Osteocyte (in vitro differentiated cells): ENCODE results near the gene TEAD3. TPM values are rescaled to one million over a fixed set of nuclear protein-coding genes. Genes with fewer than 3 reads are reported as not detected.

Experiments used
- DNase-seq: peaks from one replicate; pipeline ENCODE4 v3.0.0; 2021; ENCODE audit warnings: mixed read lengths; ENCODE audit not compliant: unreplicated experiment; ENCODE audit errors: extremely low spot score
- H3K27ac Mint-ChIP-seq: one replicate; pipeline ENCODE4 v1.8.0; 2021; ENCODE audit warnings: mild to moderate bottlenecking, mixed read lengths; ENCODE audit not compliant: unreplicated experiment
- H3K27me3 Mint-ChIP-seq: one replicate; pipeline ENCODE4 v1.8.0; 2021; ENCODE audit warnings: mixed read lengths; ENCODE audit not compliant: unreplicated experiment
- H3K36me3 Mint-ChIP-seq: one replicate; pipeline ENCODE4 v1.8.0; 2021; ENCODE audit warnings: mixed read lengths; ENCODE audit not compliant: unreplicated experiment
- H3K4me1 Mint-ChIP-seq: one replicate; pipeline ENCODE4 v1.8.0; 2021; ENCODE audit warnings: mixed read lengths; ENCODE audit not compliant: unreplicated experiment
- H3K4me3 Mint-ChIP-seq: one replicate; pipeline ENCODE4 v1.8.0; 2021; ENCODE audit warnings: mild to moderate bottlenecking, moderate library complexity, mixed read lengths; ENCODE audit not compliant: unreplicated experiment
- H3K9me3 Mint-ChIP-seq: one replicate; pipeline ENCODE4 v1.8.0; 2021; ENCODE audit warnings: mixed read lengths; ENCODE audit not compliant: unreplicated experiment
- total RNA-seq: library from RNA; stranded (reverse); gene quantifications from 2 replicates; pipeline ENCODE4 v1.2.1, GENCODE V29; 2021
- TF ChIP-seq, protein P1 (sequence below): fragments of 200-600 bp; sonication (generic); IDR thresholded peaks from 2 replicates; pipeline ENCODE4 v1.5.0; 2021; ENCODE audit warnings: antibody characterized with exemption, mild to moderate bottlenecking, moderate library complexity

The TEAD3 gene
- total RNA-seq, 1 donor from 2014 or later = 44.8 TPM

DNA sequence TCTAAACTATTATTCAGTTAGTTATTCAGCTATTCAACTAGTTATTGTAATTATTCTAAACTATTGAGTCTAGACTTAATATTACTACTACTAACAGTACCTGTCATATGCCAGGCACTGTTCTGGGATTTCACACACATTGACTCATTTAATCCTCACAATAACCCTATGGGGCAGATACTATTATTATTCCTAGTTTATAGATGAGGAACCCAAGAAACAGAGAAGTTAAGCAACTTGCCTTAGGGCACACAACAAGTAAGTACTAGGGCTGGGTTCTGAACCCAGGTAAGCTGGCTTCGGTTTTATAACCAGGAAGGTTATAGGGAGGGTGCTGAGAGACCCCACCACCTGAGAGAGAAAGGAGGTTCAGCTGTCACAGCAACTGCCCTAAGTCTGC is 7.8 kb downstream of the TEAD3 start:
- H3K4me3 Mint-ChIP-seq = no peak overlapping the region
- peaks cover 3% of the 10 kb centered on the region for H3K36me3 Mint-ChIP-seq
- TF ChIP-seq, protein P1, sequence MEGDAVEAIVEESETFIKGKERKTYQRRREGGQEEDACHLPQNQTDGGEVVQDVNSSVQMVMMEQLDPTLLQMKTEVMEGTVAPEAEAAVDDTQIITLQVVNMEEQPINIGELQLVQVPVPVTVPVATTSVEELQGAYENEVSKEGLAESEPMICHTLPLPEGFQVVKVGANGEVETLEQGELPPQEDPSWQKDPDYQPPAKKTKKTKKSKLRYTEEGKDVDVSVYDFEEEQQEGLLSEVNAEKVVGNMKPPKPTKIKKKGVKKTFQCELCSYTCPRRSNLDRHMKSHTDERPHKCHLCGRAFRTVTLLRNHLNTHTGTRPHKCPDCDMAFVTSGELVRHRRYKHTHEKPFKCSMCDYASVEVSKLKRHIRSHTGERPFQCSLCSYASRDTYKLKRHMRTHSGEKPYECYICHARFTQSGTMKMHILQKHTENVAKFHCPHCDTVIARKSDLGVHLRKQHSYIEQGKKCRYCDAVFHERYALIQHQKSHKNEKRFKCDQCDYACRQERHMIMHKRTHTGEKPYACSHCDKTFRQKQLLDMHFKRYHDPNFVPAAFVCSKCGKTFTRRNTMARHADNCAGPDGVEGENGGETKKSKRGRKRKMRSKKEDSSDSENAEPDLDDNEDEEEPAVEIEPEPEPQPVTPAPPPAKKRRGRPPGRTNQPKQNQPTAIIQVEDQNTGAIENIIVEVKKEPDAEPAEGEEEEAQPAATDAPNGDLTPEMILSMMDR = no peak
- no peaks in the 10 kb centered on the region for H3K27me3 Mint-ChIP-seq
- peaks cover 74% of the 10 kb centered on the region for H3K4me1 Mint-ChIP-seq
- no peak for DNase-seq
- no peaks in the 10 kb centered on the region for H3K9me3 Mint-ChIP-seq
- H3K27ac Mint-ChIP-seq = peak overlapping the region; percentile 60

DNA sequence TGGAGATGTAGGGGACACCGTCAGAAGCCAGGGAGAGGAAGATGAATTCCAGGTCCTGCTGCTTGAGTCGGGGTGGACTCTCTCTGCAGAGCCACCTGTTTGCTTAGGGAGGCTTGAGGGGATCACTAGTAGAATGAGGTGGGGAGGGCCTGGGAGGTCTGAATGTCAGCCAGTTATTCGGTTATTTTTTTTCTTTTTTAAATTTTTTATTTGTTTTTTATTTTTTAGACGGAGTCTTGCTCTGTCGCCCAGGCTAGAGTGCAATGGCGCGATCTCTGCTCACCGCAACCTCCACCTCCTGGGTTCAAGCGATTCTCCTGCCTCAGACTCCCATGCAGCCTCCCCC is 8.4 kb downstream of the TEAD3 start:
- H3K4me3 Mint-ChIP-seq = no peak overlapping the region
- peaks cover 68% of the 10 kb centered on the region for H3K4me1 Mint-ChIP-seq
- peaks cover 3% of the 10 kb centered on the region for H3K36me3 Mint-ChIP-seq
- peak overlapping the region; percentile 81 for H3K27ac Mint-ChIP-seq
- TF ChIP-seq, protein P1 = no peak
- no peaks in the 10 kb centered on the region for H3K9me3 Mint-ChIP-seq
- no peak for DNase-seq
- H3K27me3 Mint-ChIP-seq = no peaks in the 10 kb centered on the region

DNA sequence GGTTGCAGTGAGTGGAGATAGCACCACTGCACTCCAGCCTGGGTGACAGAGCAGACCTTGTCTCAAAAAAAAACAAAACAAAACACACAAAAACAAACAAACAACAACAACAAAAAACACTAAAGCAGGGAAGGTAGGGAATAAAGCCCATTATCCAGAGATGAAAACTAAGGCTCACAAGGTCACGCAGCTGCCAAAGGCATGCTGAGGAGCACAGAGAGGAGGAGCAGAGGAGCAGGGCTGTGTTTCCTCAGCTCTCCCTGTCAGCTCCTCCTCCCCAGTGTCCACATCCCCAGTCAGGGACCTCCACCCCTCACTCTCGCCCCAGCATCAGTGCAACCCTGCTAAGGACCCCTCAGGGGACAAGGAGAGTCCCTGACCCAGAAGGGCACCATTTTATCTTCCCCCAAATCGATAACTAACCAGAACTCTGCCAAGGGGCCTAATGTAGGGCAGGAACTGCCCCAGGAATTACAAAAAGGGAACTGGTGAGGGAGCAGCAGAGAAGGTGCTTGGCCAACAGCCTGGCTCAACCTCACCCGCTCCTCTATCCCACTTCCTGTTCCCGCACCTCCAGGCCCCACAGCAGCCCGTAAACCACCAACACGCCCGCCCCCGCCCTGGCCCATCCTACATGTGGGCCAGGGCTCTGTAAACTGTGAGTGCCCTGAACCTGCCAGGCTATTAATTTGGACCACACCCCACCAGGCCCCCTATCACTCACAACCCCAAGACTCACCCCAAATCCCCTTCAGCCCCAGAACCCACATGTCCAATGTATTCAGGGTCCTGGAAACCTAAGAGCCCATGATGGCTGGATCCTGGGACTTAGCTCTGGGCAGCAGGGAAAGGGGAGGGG is 9.0 kb downstream of the TEAD3 start:
- no peak overlapping the region for H3K4me3 Mint-ChIP-seq
- H3K9me3 Mint-ChIP-seq = no peaks in the 10 kb centered on the region
- peaks cover 62% of the 10 kb centered on the region for H3K4me1 Mint-ChIP-seq
- peaks cover 4% of the 10 kb centered on the region for H3K36me3 Mint-ChIP-seq
- H3K27me3 Mint-ChIP-seq = no peaks in the 10 kb centered on the region
- peak overlapping the region; percentile 81 for H3K27ac Mint-ChIP-seq
- DNase-seq = no peak
- TF ChIP-seq, protein P1 = no peak

DNA sequence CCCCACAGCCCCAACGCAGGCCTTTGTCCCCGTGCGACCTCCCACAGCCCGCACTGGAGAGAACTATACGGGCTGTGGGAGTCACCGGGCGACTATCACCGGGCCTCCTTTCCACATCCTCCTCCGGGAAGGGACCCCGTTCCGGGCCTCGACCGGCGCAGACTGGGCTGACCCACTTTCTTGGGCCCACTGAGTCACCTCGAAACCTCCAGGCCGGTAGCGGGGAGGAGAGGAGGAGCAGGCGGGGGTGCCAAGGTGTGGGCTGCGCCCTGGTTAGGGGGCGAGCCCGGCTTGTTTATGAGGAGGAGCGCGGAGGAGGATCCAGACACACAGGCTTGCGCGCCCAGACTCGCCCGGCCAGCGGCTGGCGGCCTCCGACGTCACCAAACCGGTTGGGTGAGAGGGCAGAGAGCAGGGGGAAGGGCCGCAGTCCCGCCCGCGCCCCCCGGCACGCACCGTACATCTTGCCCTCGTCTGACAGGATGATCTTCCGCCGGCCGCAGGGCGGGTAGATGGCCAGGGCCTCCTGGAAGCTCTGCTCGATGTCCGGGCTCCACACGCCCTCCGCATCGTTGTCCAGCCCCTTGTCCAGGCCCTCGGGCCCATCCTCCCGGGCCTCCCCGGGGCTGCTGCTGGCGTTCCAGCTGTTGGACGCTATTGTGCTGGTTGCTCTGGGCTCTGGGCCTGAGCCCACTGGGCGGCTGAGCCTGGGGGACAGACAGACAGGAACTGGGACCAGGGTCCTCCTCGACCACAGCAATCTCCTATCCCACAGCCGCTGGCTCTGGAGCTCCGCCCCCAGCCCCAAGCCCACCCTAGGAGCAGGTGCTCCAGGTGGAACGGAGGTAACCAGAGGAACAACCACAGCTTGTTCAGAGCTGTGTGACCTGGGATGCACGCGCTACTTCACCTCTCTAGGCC is 10.6 kb downstream of the TEAD3 start:
- Mint-ChIP-seq H3K9me3 (no peaks in the 10 kb centered on the region), H3K4me1 (peaks cover 47% of the 10 kb centered on the region), H3K36me3 (peaks cover 7% of the 10 kb centered on the region), H3K27me3 (no peaks in the 10 kb centered on the region), H3K27ac (peak overlapping the region; percentile 90), H3K4me3 (no peak overlapping the region)
- no peak for DNase-seq
- TF ChIP-seq, protein P1 = no peak

DNA sequence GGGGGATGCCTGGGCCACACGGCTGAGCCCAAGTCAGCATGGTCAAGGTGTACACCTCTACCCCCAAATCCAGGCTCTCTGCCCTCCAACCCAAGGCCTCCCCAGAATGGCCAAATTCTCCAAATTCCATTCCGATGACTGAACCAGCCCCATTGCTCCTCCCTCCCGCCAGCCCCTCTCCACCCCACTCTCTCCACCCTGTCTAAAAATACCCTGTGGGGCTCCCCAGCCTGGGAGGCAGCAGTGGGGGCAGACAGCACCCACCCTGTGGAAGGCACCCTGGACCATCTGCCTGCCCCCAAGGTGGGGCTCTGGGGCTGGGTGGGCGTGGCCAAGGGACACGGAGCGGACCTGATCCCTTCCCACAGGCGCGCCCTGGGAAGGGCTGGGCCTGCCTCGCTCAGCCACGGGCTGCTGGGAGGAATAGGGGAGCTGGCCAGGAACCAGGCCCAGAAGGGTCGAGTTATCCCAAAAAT is 11.4 kb downstream of the TEAD3 start:
- Mint-ChIP-seq H3K4me3 (no peak overlapping the region), H3K27me3 (no peaks in the 10 kb centered on the region), H3K4me1 (peaks cover 40% of the 10 kb centered on the region), H3K9me3 (no peaks in the 10 kb centered on the region), H3K36me3 (peaks cover 7% of the 10 kb centered on the region), H3K27ac (peak overlapping the region; percentile 90)
- TF ChIP-seq, protein P1 = no peak
- no peak for DNase-seq
